Lower leg skin (tissue), 4 donors: ENCODE results near the gene LZTS2. TPM values are rescaled to one million over a fixed set of nuclear protein-coding genes. Genes with fewer than 3 reads are reported as not detected.

Source experiments
- DNase-seq, 2 donors: peaks; one replicate each; pipeline ENCODE4 v3.0.0-alpha.2; 2019; ENCODE audit warnings: low spot score in 2 of 2
- H3K4me3 ChIP-seq: fragments of 200-600 bp; sonication (generic); 2 replicates; pipeline ENCODE4 v1.5.1; 2017; ENCODE audit warnings: mild to moderate bottlenecking, low read depth; ENCODE audit not compliant: poor library complexity, severe bottlenecking
- POLR2A ChIP-seq, 2 donors: fragments of 450-650 bp; IDR thresholded peaks; one replicate each; pipeline ENCODE4 v1.6.1; 2016 to 2017; ENCODE audit warnings: antibody characterized with exemption in 2 of 2, mild to moderate bottlenecking in 1 of 2, moderate library complexity in 1 of 2
- WGBS, 2 donors: methylation state at CpG; one replicate each; pipeline ENCODE4 v1.1.5; 2018; 5-methylcytosine and 5-hydroxymethylcytosine counted together
- intact Hi-C: fragments of 100-400 bp; cut with DNase I; formaldehyde crosslinking; loops from one replicate; pipeline ENCODE4 v1.15.0; 2023; ENCODE audit warnings: low total_unique reads
- total RNA-seq, 4 donors: library from RNA; depleted of rRNA; stranded (reverse); fragments of >200 nt; gene quantifications; one replicate each; pipeline ENCODE4 v1.1.0, GENCODE V29; 2016
- TF ChIP-seq, protein P1 (sequence below), 3 donors: fragments of 450-650 bp; IDR thresholded peaks; one replicate each; pipeline ENCODE4 v1.5.1; 2016; ENCODE audit warnings: antibody characterized with exemption in 3 of 3, mild to moderate bottlenecking in 3 of 3, moderate library complexity in 2 of 3

LZTS2 gene
- total RNA-seq, 4 donors from 2014 or later, result 58.9 to 81.4 (median 71.2) TPM

DNA sequence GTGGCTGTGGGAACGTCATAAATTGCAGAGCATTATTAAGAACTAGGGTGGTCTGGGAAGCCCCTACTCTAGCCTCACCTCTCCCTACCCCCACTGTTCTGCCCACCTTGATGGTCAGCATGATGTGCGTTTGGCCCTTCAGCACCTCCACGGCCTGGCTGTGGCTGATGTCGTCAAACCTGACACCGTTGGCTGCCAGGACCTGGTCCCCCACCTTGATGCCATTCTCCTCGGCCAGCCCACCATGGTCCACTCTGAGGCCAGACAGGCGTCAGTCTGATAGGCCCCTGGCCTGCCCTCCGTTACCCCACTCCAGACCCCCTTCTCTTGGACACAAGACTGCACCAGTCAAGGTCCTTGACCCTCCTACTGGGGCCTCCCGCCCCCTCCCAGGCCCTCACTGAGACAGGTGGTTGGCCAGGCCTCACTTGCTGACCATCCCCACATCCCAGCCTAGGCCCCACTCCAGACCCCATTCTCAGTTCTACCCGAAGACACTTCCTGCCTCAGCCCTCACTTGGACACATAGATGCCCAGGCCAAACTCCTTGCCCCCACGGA is 22.2 kb downstream of the LZTS2 start:
- 88 to 95% methylated on average over 11 of the region's 11 CpGs for WGBS, 2 donors
- intact Hi-C loops, result no loop called here
- no peak for TF ChIP-seq POLR2A (IDR thresholded peaks at IDR 0.05)
- no peak overlapping the region for H3K4me3 ChIP-seq
- DNase-seq, result no peak

DNA sequence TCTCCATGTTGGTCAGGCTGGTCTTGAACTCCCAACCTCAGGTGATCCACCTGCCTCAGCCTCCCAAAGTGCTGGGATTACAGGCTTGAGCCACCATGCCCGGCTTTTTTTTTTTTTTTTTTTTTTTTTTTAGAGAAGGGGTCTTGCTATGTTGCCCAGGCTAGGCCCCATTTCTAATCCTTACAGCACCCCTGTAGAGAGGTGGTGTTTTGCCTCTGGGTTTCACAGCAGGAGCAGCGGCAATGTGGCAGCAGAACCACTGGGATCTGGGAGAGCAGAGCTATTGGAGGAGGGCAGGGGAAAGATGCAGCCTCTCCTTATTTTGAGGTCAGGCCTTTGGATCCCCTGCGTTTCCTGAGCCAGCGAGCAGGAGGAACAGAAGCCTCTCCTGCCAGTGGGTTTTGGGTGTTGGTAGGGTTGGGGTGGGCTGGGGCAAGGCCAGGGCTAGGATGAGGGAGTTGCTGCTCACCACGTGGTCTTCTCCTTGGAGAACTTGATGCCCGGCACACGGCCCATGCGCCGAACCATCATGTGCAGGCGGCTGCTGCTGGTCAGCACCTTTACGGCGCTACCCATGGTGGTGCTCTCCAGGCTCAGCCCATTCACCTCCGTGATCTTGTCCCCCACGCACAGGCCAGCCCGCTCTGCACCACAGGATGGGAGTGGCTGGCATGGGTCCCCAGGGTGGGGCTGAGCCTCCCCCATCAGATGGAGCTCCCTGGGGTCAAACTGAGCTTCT is 23.5 kb downstream of the LZTS2 start:
- intact Hi-C loops, result no loop called here
- H3K4me3 ChIP-seq, result no peak overlapping the region
- TF ChIP-seq, protein P1, sequence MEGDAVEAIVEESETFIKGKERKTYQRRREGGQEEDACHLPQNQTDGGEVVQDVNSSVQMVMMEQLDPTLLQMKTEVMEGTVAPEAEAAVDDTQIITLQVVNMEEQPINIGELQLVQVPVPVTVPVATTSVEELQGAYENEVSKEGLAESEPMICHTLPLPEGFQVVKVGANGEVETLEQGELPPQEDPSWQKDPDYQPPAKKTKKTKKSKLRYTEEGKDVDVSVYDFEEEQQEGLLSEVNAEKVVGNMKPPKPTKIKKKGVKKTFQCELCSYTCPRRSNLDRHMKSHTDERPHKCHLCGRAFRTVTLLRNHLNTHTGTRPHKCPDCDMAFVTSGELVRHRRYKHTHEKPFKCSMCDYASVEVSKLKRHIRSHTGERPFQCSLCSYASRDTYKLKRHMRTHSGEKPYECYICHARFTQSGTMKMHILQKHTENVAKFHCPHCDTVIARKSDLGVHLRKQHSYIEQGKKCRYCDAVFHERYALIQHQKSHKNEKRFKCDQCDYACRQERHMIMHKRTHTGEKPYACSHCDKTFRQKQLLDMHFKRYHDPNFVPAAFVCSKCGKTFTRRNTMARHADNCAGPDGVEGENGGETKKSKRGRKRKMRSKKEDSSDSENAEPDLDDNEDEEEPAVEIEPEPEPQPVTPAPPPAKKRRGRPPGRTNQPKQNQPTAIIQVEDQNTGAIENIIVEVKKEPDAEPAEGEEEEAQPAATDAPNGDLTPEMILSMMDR (IDR thresholded peaks at IDR 0.05), result no peak
- no peak for TF ChIP-seq POLR2A (IDR thresholded peaks at IDR 0.05)
- DNase-seq, result no peak
- WGBS, 2 donors, result 91 to 94% methylated on average over 14 to 15 of the region's 15 CpGs

DNA sequence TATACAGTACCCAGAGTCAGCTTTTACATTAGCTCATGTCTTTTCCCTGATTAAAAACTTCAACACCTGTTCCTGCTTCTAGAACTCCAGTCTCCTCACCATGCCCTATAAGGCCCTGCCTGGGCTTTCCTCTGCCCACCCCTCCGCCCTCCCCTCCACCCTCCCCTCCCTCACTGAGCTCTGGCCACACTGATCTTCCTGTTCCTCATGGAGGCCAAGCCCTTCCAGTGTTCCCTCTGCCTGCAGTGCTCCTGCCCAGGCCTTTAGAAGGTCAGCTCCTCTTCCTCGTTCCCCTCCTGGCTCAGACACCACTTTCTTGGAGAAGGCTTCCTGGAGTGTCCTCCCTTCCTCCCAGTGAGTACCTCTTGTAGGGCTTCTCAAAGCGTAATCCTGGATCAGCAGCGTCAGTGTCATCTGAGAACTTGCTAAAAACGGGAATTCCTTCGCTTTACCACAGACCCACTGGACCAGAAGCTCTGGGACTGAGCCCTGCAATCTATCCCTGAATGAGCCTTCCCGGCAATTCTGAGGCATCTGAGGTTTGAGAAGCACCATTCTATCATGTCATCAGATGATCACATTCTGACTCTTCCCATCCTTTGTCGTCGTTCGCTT is 27.6 kb downstream of the LZTS2 start:
- no peak for DNase-seq
- intact Hi-C loops, result no loop called here
- TF ChIP-seq, protein P1 (IDR thresholded peaks at IDR 0.05), result no peak
- TF ChIP-seq POLR2A (IDR thresholded peaks at IDR 0.05), result no peak
- 82 to 86% methylated on average over 10 of the region's 10 CpGs for WGBS, 2 donors
- no peak overlapping the region for H3K4me3 ChIP-seq

DNA sequence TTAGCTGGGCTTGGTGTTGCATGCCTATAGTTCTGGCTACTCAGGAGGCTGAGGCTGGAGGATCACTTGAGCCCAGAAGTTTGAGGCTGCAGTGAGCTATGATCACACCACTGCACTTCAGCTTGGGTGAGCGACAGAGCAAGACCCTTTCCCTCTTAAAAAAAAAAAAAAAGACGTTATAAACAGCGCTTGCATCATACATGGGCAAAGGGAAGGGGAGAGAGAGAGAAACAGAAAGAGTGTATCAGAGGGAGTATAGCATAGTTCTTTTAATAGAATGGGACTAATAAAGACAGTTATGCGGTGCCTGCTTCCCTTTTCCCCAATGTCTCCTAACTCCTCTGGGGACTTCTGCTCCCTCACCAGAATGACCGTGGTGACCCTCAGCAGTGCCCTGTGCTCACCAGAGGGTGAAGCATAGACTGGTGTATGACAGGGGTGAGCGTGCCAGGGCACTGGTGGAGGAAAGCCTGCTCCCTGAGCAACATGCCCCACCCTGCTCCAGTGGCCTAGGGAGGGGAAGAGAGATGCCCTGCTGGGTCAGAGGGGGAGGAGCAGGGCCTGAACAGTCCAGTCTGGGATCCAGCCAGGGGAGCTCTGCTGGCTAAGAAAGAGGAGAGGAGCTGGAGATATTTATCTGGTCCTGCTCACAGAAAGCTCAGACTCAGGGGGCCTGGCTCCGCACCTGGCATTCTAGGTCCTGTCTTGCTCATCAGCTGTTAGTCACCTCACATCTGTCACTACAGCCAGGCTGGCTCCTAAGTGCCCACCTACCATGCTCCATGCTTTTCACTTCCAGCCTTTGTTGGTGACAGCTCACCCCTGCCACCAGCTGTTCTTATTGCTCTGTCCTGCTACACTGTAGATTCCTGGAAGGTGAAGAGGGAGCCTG is 29.1 kb downstream of the LZTS2 start:
- WGBS, 2 donors, result 71 to 73% methylated on average over 7 of the region's 7 CpGs
- no peak overlapping the region for H3K4me3 ChIP-seq
- DNase-seq, result no peak
- TF ChIP-seq, protein P1 (IDR thresholded peaks at IDR 0.05), result no peak
- intact Hi-C loops, result no loop called here

DNA sequence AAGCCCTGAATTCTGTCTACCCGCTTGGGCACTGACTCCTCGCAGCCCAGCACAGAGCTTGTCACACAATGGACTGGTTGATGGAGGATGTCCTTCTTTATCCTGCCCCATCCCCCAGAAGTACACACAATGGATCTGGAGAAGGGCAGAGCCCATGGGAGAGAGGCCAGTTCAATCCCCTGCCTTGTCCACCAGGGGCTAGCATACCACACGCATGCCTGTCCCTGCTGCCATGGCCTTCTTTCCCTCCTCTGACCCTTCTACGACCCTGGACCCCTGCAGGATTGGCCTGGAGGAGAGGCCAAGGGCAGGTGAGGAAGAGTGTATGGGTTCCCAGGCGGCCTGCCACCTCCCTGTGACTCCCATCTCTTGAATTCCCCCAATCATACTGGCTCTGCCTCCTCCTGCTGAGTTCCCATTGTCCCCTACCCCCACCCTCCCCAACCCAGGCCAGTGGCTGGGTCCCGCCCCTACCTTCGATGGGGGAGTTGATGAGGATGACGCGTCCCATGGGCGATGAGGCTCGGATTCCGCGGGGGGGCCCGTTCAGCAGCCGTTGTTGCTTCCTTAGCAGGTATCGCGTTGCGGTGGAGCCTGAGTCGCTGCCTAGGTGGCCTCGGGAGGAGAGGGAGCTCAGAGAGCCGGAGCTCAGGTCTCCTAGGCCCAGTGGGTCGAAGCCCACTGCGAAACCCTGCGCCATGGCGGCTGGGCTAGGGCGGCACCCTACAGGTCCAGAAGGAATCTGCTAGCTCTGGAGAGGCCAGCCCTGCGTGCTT is 30.1 kb downstream of the LZTS2 start:
- intact Hi-C loops, result no loop called here
- WGBS, 2 donors, result 68 to 71% methylated on average over 21 to 27 of the region's 27 CpGs

More for the DNA sequence above, 30.1 kb downstream of the LZTS2 start:
- no peak for DNase-seq
- no peak overlapping the region for H3K4me3 ChIP-seq
- no peak for TF ChIP-seq POLR2A (IDR thresholded peaks at IDR 0.05)
- TF ChIP-seq, protein P1 (IDR thresholded peaks at IDR 0.05), result no peak
